Measurements from ENCODE around the gene SLC6A3.

GRCh38 chr5:1368756-1369155 lies 76.5 kb downstream of the SLC6A3 start:
- no peak for TF ChIP-seq CTCF (IDR thresholded peaks at IDR 0.05)
- TF ChIP-seq EP300 (IDR thresholded peaks at IDR 0.05): no peak
- no peak for TF ChIP-seq POLR2A (IDR thresholded peaks at IDR 0.05)

Data from ovary (tissue), 3 donors.